PC-3 (cell line): ENCODE results near the gene RSU1.

Experiments used
- EZH2 ChIP-seq: fragments of 300-600 bp; sonication (generic); IDR thresholded peaks from one replicate; pipeline ENCODE4 v1.6.1; 2017; ENCODE audit warnings: antibody characterized with exemption, mild to moderate bottlenecking, low read length; ENCODE audit not compliant: unreplicated experiment
- EZH2phosphoT487 ChIP-seq: fragments of 300-600 bp; sonication (generic); IDR thresholded peaks from 2 replicates; pipeline ENCODE4 v1.6.1; 2018; ENCODE audit warnings: mild to moderate bottlenecking, antibody characterized with exemption, low read length, borderline replicate concordance

- TF ChIP-seq EZH2phosphoT487 (no peak), EZH2 (no peak)
These were observed 131.7 kb downstream of the RSU1 start for GRCh38 chr10:16685551-16685950.
